Smooth muscle cell (in vitro differentiated cells): ENCODE data around the gene ATP2B3. TPM values are rescaled to one million over a fixed set of nuclear protein-coding genes. Genes with fewer than 3 reads are reported as not detected.
A peak's percentile ranks its signal among the peaks of the same experiment; 100 is the strongest.

Source experiments
- DNase-seq: peaks from one replicate; lab custom pipeline; 2025; ENCODE audit not compliant: unreplicated experiment; lab: John Stamatoyannopoulos, UW
- H2AFZ ChIP-seq: fragments of 200-600 bp; sonication (generic); 2 replicates; pipeline ENCODE4 v1.6.0; 2016; ENCODE audit warnings: antibody characterized with exemption, low read depth, mild to moderate bottlenecking
- H3F3A ChIP-seq: fragments of 200-600 bp; sonication (generic); 2 replicates; pipeline ENCODE4 v1.6.0; 2017; ENCODE audit warnings: antibody characterized with exemption, low read depth
- H3K27ac ChIP-seq: fragments of 200-600 bp; sonication (generic); 2 replicates; pipeline ENCODE4 v1.5.1; 2016; ENCODE audit warnings: low read depth, mild to moderate bottlenecking
- H3K27me3 ChIP-seq: fragments of 200-600 bp; sonication (generic); 2 replicates; pipeline ENCODE4 v1.6.1; 2016; ENCODE audit warnings: low read depth, mild to moderate bottlenecking
- H3K36me3 ChIP-seq: fragments of 200-600 bp; sonication (generic); 2 replicates; pipeline ENCODE4 v1.5.1; 2016; ENCODE audit warnings: low read depth
- H3K4me1 ChIP-seq: fragments of 200-600 bp; sonication (generic); 2 replicates; pipeline ENCODE4 v1.5.1; 2016; ENCODE audit warnings: low read depth
- H3K4me2 ChIP-seq: fragments of 200-600 bp; sonication (generic); 2 replicates; pipeline ENCODE4 v1.6.0; 2016; ENCODE audit warnings: mild to moderate bottlenecking
- H3K4me3 ChIP-seq: fragments of 200-600 bp; sonication (generic); 2 replicates; pipeline ENCODE4 v1.5.1; 2016; ENCODE audit warnings: mild to moderate bottlenecking
- H3K79me2 ChIP-seq: fragments of 200-600 bp; sonication (generic); 2 replicates; pipeline ENCODE4 v1.6.0; 2016; ENCODE audit warnings: low read depth, mild to moderate bottlenecking
- H3K9ac ChIP-seq: fragments of 200-600 bp; sonication (generic); 2 replicates; pipeline ENCODE4 v1.6.0; 2016; ENCODE audit warnings: low read depth
- H3K9me3 ChIP-seq: fragments of 200-600 bp; sonication (generic); replicated peaks from 2 replicates; pipeline ENCODE4 v1.5.1; 2016; ENCODE audit warnings: low read depth
- H4K20me1 ChIP-seq: fragments of 200-600 bp; sonication (generic); 2 replicates; pipeline ENCODE4 v1.6.0; 2016; ENCODE audit warnings: low read depth
- CTCF ChIP-seq: fragments of 200-600 bp; sonication (generic); IDR thresholded peaks from 2 replicates; pipeline ENCODE4 v1.5.1; 2017; ENCODE audit warnings: borderline replicate concordance, mild to moderate bottlenecking, antibody characterized with exemption; ENCODE audit not compliant: insufficient read depth, poor library complexity, severe bottlenecking
- WGBS: methylation state at CpG from one replicate; pipeline ENCODE4 v1.1.7; 2016; ENCODE audit warnings: low lambda C conversion rate; 5-methylcytosine and 5-hydroxymethylcytosine counted together
- polyA plus RNA-seq: library from polyadenylated mRNA; unstranded; fragments of >200 nt; fragmentation: Nextera tagmentation; extraction: Ambion mirVana; gene quantifications from 2 replicates; pipeline ENCODE4 v1.2.1, GENCODE V29; 2016
- total RNA-seq: library from RNA; depleted of rRNA; stranded (reverse); fragments of >200 nt; gene quantifications from 2 replicates; pipeline ENCODE4 v1.2.3, GENCODE V29; 2014

Gene ATP2B3
- total and polyA plus RNA-seq, 2 experiments from 2014 or later = 0.05 to 0.22 TPM

- Histone ChIP-seq H3F3A (no peaks in the 10 kb centered on the region), H3K9me3 (no peaks in the 10 kb centered on the region), H3K4me1 (peaks cover 5% of the 10 kb centered on the region), H3K9ac (no peak within 1 kb of the TSS), H3K27me3 (no peaks in the 10 kb centered on the region), H3K27ac (peak within 1 kb of the TSS; percentile 63), H3K4me3 (peak within 1 kb of the TSS; percentile 55), H2AFZ (no peak within 1 kb of the TSS), H3K79me2 (peaks cover 34% of the 10 kb centered on the region), H3K4me2 (peak within 1 kb of the TSS; percentile 87), H3K36me3 (no peaks in the 10 kb centered on the region), H4K20me1 (peaks cover 34% of the 10 kb centered on the region)
- WGBS = 41% methylated on average over 25 of the region's 41 CpGs
- DNase-seq = peak; percentile 40
- peak; percentile 30 for TF ChIP-seq CTCF
Observed at GRCh38 chrX:153494541-153495361, 22.7 kb upstream of the ATP2B3 start, which contains the start of gene BGN. Gene BGN, plus strand, starts transcription at chrX:153494980. Its CDS starts 9,652 bp downstream, at chrX:153504632.

GRCh38 chrX:153495362-153495751 is 22.1 kb upstream of the ATP2B3 start:
- Histone ChIP-seq H4K20me1 (peaks cover 40% of the 10 kb centered on the region), H3K79me2 (peaks cover 40% of the 10 kb centered on the region), H2AFZ (no peak overlapping the region), H3K9ac (no peak overlapping the region), H3K4me3 (peak overlapping the region; percentile 55), H3K27ac (no peak overlapping the region), H3F3A (no peaks in the 10 kb centered on the region), H3K4me2 (peak overlapping the region; percentile 87), H3K36me3 (no peaks in the 10 kb centered on the region), H3K27me3 (no peaks in the 10 kb centered on the region), H3K9me3 (no peaks in the 10 kb centered on the region), H3K4me1 (peaks cover 5% of the 10 kb centered on the region)
- peak; percentile 40 for DNase-seq
- 71% methylated on average over 17 of the region's 17 CpGs for WGBS
- TF ChIP-seq CTCF = no peak

- Histone ChIP-seq H4K20me1 (peaks cover 47% of the 10 kb centered on the region), H3K4me1 (peaks cover 5% of the 10 kb centered on the region), H3K4me3 (peak overlapping the region; percentile 55), H3K9me3 (no peaks in the 10 kb centered on the region), H3K9ac (no peak overlapping the region), H3F3A (no peaks in the 10 kb centered on the region), H3K79me2 (peaks cover 41% of the 10 kb centered on the region), H3K36me3 (no peaks in the 10 kb centered on the region), H3K4me2 (peak overlapping the region; percentile 87), H3K27ac (no peak overlapping the region), H3K27me3 (no peaks in the 10 kb centered on the region), H2AFZ (no peak overlapping the region)
- WGBS = 76% methylated on average over 18 of the region's 18 CpGs
- TF ChIP-seq CTCF = no peak
- no peak for DNase-seq
Observed at GRCh38 chrX:153495903-153496589, 21.4 kb upstream of the ATP2B3 start.
